Psoas muscle (tissue), 8 donors: Measurements from ENCODE around the gene CCNY. TPM values are rescaled to one million over a fixed set of nuclear protein-coding genes. Genes with fewer than 3 reads are reported as not detected.

Source experiments
- ATAC-seq, 4 donors: fragments of 200-7000 bp; cut with Tn5 transposase; one replicate each; pipeline ENCODE4 v1.9.1; 2020; ENCODE audit warnings: moderate library complexity in 3 of 4, mild to moderate bottlenecking in 2 of 4
- DNase-seq, 2 donors: peaks; one replicate each; pipeline ENCODE4 v3.0.0-alpha.2; 2020
- H3K27ac ChIP-seq: fragments of 200-600 bp; one replicate; pipeline ENCODE4 v1.8.0; 2022
- H3K27me3 ChIP-seq, 3 donors: fragments of 200-600 bp in 1 of 3; one replicate each; pipeline versions ENCODE4 v1.6.1 to v1.8.0; 2013 to 2022; ENCODE audit warnings: low read length in 2 of 3, mild to moderate bottlenecking in 2 of 3, moderate library complexity in 1 of 3; ENCODE audit not compliant: insufficient read depth in 3 of 3
- H3K36me3 ChIP-seq, 2 donors: fragments of 200-600 bp in 1 of 2; one replicate each; pipeline versions ENCODE4 v1.6.1 to v1.8.0; 2013 to 2022; ENCODE audit warnings: low read depth in 1 of 2, mild to moderate bottlenecking in 1 of 2, moderate library complexity in 1 of 2; ENCODE audit not compliant: insufficient read depth in 1 of 2
- H3K4me1 ChIP-seq: fragments of 200-600 bp; one replicate; pipeline ENCODE4 v1.8.0; 2022
- H3K4me3 ChIP-seq: fragments of 200-600 bp; one replicate; pipeline ENCODE4 v1.8.0; 2022; ENCODE audit warnings: mild to moderate bottlenecking
- H3K9me3 ChIP-seq: fragments of 200-600 bp; one replicate; pipeline ENCODE4 v1.8.0; 2022
- CTCF ChIP-seq: fragments of 200-600 bp; IDR thresholded peaks from one replicate; pipeline ENCODE4 v1.8.0; 2022; ENCODE audit warnings: antibody characterized with exemption
- WGBS, 3 donors: extraction: QIAGEN DNeasy Blood & Tissue Kit; methylation state at CpG; one replicate each; pipeline versions ENCODE4 v1.1.6 to v1.1.7; 2013; 5-methylcytosine and 5-hydroxymethylcytosine counted together
- intact Hi-C, 2 donors: fragments of 100-400 bp; cut with DNase I; formaldehyde crosslinking; loops; one replicate each; pipeline versions ENCODE4 v1.11.0 to v1.14.2; 2022
- polyA plus RNA-seq, 3 donors: library from polyadenylated mRNA; stranded (reverse); fragments of 200-250 nt; gene quantifications; one replicate each; pipeline ENCODE4 v1.2.3, GENCODE V29; 2013
- total RNA-seq, 4 donors: library from RNA; stranded (reverse); fragmentation: NEBNext Ultra II Directional in 2 of 4; extraction: Animal tissue kit (Norgen Biotek cat#: 25700) in 2 of 4; gene quantifications; one replicate each; pipeline versions ENCODE4 v1.2.1 to v1.2.4, GENCODE V29; 2021 to 2023
- donor health status: healthy with polysubstance abuse.
- donor health status: DM: no; HTN: no; CAD: no; lungs with moderate emphysema.
- donor health status: Bipolar disorder and iron deficiency.
- donor health status: healthy.
- donor health status: DM: yes; HTN: yes; CAD: no.
- donor health status: DM: no; HTN: no; CAD: no.
- donor health status: DM: no; HTN: no; CAD: no.
- donor health status: DM: yes; HTN: yes; CAD: no.

CCNY gene
- total and polyA plus RNA-seq, 7 donors = 21.2 to 55.8 (median 47.0) TPM

GRCh38 chr10:35506741-35507140 is 170.4 kb downstream of the CCNY start:
- H3K27ac ChIP-seq = no peak overlapping the region
- intact Hi-C loops = no loop called here
- H3K4me1 ChIP-seq = no peaks in the 10 kb centered on the region
- H3K27me3 ChIP-seq = no peaks in the 10 kb centered on the region
- no peak overlapping the region for H3K4me3 ChIP-seq
- ATAC-seq (no peak), DNase-seq (no peak)
- H3K9me3 ChIP-seq = no peaks in the 10 kb centered on the region
- TF ChIP-seq CTCF = no peak
- H3K36me3 ChIP-seq = no peaks in the 10 kb centered on the region

GRCh38 chr10:35507519-35508109 is 171.3 kb downstream of the CCNY start:
- no peaks in the 10 kb centered on the region for H3K36me3 ChIP-seq
- ATAC-seq = peak in 2 of 4 donors; percentile 43 to 49
- no peaks in the 10 kb centered on the region for H3K27me3 ChIP-seq
- no peaks in the 10 kb centered on the region for H3K4me1 ChIP-seq
- intact Hi-C loops = no loop called here
- no peak overlapping the region for H3K4me3 ChIP-seq
- no peak overlapping the region for H3K27ac ChIP-seq
- no peak for TF ChIP-seq CTCF
- DNase-seq = no peak
- 59 to 83% (median 59%) methylated on average over 8 of the region's 8 CpGs for WGBS, 3 donors
- no peaks in the 10 kb centered on the region for H3K9me3 ChIP-seq

GRCh38 chr10:35508647-35509046 is 172.3 kb downstream of the CCNY start:
- intact Hi-C loops = no loop called here
- no peak for DNase-seq
- H3K27ac ChIP-seq = no peak overlapping the region
- no peaks in the 10 kb centered on the region for H3K36me3 ChIP-seq
- ATAC-seq = no peak
- no peaks in the 10 kb centered on the region for H3K9me3 ChIP-seq
- H3K4me3 ChIP-seq = no peak overlapping the region
- H3K4me1 ChIP-seq = no peaks in the 10 kb centered on the region
- TF ChIP-seq CTCF = no peak
- no peaks in the 10 kb centered on the region for H3K27me3 ChIP-seq
- 82 to 86% (median 84%) methylated on average over 1 of the region's 1 CpG for WGBS, 3 donors

- 96 to 97% (median 96%) methylated on average over 8 of the region's 8 CpGs for WGBS, 3 donors
These were observed 174.6 kb downstream of the CCNY start for GRCh38 chr10:35510891-35511290.

More at GRCh38 chr10:35510891-35511290, 174.6 kb downstream of the CCNY start:
- DNase-seq (no peak), ATAC-seq (no peak)
- H3K4me3 ChIP-seq = no peak overlapping the region
- H3K4me1 ChIP-seq = no peaks in the 10 kb centered on the region
- intact Hi-C loops = no loop called here
- no peaks in the 10 kb centered on the region for H3K36me3 ChIP-seq
- no peaks in the 10 kb centered on the region for H3K9me3 ChIP-seq
- no peak for TF ChIP-seq CTCF
- no peaks in the 10 kb centered on the region for H3K27me3 ChIP-seq
- no peak overlapping the region for H3K27ac ChIP-seq
